ENCODE measurements around the gene ZSCAN18. TPM values are rescaled to one million over a fixed set of nuclear protein-coding genes. Genes with fewer than 3 reads are reported as not detected.

ZSCAN18 gene
- total RNA-seq, 1 experiment from 2014 or later, result not detected

Other genes starting within 250 kb of the ZSCAN18 start
- gene ZNF587, start 248.4 kb downstream of the ZSCAN18 start, total RNA-seq (2014; rRNA removed; shearing (Covaris generic); ENCODE audit: low replicate concordance), result 22.2 and 36.4 TPM in 2 replicates
- gene ZNF814, start 209.2 kb downstream of the ZSCAN18 start, total RNA-seq (2014; rRNA removed; shearing (Covaris generic); ENCODE audit: low replicate concordance), result 16.3 and 24.2 TPM in 2 replicates
- gene ZNF417, start 181.6 kb downstream of the ZSCAN18 start, total RNA-seq (2014; rRNA removed; shearing (Covaris generic); ENCODE audit: low replicate concordance), result 12.3 TPM in 2 replicates
- 0.14 and 0.22 TPM in 2 replicates for gene ZNF418, start 162.8 kb downstream of the ZSCAN18 start, total RNA-seq (2014; rRNA removed; shearing (Covaris generic); ENCODE audit: low replicate concordance)
- gene ZNF256, start 150.5 kb downstream of the ZSCAN18 start, total RNA-seq (2014; rRNA removed; shearing (Covaris generic); ENCODE audit: low replicate concordance), result 0.75 and 3.8 TPM in 2 replicates
- 0.56 and 1.4 TPM in 2 replicates for gene C19orf18, start 123.7 kb downstream of the ZSCAN18 start, total RNA-seq (2014; rRNA removed; shearing (Covaris generic); ENCODE audit: low replicate concordance)
- gene ZNF606, start 95.4 kb downstream of the ZSCAN18 start, total RNA-seq (2014; rRNA removed; shearing (Covaris generic); ENCODE audit: low replicate concordance), result 7.8 and 10.8 TPM in 2 replicates
- not detected in 2 replicates for gene ZSCAN1, start 64.2 kb downstream of the ZSCAN18 start, total RNA-seq (2014; rRNA removed; shearing (Covaris generic); ENCODE audit: low replicate concordance)
- gene ZNF135, start 38.9 kb downstream of the ZSCAN18 start, total RNA-seq (2014; rRNA removed; shearing (Covaris generic); ENCODE audit: low replicate concordance), result not detected in 2 replicates
- gene ZNF329, start 52.6 kb upstream of the ZSCAN18 start, total RNA-seq (2014; rRNA removed; shearing (Covaris generic); ENCODE audit: low replicate concordance), result 7.8 and 9.1 TPM in 2 replicates
- gene ZNF274, start 84.8 kb upstream of the ZSCAN18 start, total RNA-seq (2014; rRNA removed; shearing (Covaris generic); ENCODE audit: low replicate concordance), result 14.1 and 27.9 TPM in 2 replicates
- 111 and 129 TPM in 2 replicates for gene ZNF544, start 130.7 kb upstream of the ZSCAN18 start, total RNA-seq (2014; rRNA removed; shearing (Covaris generic); ENCODE audit: low replicate concordance)
- gene ZNF8, start 180.7 kb upstream of the ZSCAN18 start, total RNA-seq (2014; rRNA removed; shearing (Covaris generic); ENCODE audit: low replicate concordance), result 14.8 and 16.9 TPM in 2 replicates
- gene ERVK3-1, start 207.1 kb upstream of the ZSCAN18 start, total RNA-seq (2014; rRNA removed; shearing (Covaris generic); ENCODE audit: low replicate concordance), result 94.2 and 129 TPM in 2 replicates
- gene ZSCAN22, start 228.8 kb upstream of the ZSCAN18 start, total RNA-seq (2014; rRNA removed; shearing (Covaris generic); ENCODE audit: low replicate concordance), result 5.1 and 5.3 TPM in 2 replicates